Ureter (tissue), 1 donor: ENCODE data around the gene LAD1. TPM values are rescaled to one million over a fixed set of nuclear protein-coding genes. Genes with fewer than 3 reads are reported as not detected.

Experiments used
- DNase-seq: peaks from one replicate; pipeline ENCODE4 v3.0.0-alpha.2; 2020; ENCODE audit warnings: low spot score
- total RNA-seq: library from RNA; stranded (reverse); gene quantifications from one replicate; pipeline ENCODE4 v1.2.4, GENCODE V29; 2023
- donor health status: DM: yes; HTN: yes; CAD: no.

The LAD1 gene
- total RNA-seq, 1 donor from 2014 or later: 186 TPM

DNA sequence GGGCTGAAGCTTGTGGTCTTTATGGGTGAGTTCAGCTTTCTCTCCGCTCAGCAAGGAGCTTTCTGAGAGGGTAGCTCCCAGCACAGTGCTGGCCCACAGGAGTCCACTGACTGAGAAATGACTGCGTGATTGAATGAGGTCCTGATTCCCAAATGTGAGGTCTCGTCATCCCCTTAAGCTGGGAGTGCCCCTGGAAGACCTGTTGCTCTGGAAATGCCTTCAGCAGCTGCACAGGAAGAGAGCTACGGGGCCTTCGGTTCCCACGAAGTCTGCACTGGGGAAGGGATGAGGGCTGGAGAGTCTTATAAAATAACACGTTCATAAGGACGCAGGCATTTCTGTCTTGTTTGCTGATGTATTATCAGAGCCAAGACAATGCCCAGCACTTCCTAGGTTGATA, 35.7 kb downstream of the LAD1 start:
- no peak for DNase-seq

GRCh38 chr1:201362906-201363305, 36.2 kb downstream of the LAD1 start:
- DNase-seq: no peak

- no peak for DNase-seq
These were observed 37.2 kb downstream of the LAD1 start for GRCh38 chr1:201361652-201362504.

DNA sequence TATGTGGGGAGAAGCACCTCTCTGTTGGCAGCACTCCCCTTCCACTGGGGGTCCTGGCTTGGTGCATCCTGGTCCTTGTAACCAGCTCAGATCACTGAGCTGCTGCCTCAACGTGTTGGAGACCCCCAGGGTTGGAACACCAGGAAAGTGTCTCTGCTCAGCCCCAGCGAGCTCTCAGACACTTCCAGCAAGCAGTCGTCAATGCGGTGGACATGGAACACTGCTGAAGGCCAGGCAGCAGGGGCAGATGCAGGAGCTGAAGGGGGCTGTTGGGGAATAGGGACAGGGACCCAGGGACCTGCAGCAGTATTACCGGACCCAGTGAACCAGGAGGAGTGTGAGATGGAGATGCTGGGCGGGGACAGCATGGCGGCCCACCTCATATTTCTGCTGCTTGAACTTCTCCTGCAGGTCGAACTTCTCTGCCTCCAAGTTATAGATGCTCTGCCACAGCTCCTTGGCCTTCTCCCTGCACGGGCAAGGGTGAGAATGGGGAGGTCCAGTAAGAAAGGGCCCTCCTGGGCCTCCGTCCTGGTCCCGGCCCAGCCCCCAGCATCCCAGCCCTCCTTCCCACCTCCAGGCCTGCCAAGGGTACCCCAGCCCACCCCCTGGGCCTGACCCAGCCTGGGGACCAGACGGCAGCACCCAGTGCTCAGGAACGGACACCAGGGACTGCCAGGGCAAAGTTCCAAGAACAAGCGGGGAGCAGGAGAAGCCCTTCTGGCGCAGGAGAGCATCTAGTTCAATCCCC, 38.0 kb downstream of the LAD1 start:
- no peak for DNase-seq

DNA sequence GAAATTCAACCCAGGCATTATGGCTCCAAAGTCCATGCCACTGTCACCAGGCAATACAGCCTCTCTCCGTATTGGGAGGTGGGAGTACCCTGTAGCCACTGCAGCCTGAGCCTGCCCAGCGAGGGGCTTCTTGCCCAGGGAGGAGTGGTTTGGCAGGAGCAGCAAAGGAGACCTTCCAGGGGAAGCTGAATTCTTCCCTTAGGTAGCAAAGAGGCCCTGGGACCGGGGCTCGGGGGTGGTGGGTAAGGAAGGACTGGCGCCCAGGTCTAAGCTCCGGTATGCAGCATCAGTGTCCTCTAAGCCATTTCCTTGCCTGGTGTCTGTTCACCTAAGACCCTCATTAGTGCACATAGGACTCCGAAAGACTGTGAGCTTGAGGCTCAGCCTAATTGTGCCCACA, 38.6 kb downstream of the LAD1 start:
- DNase-seq: no peak

- no peak for DNase-seq
These were observed 39.3 kb downstream of the LAD1 start for GRCh38 chr1:201359873-201360210.

DNA sequence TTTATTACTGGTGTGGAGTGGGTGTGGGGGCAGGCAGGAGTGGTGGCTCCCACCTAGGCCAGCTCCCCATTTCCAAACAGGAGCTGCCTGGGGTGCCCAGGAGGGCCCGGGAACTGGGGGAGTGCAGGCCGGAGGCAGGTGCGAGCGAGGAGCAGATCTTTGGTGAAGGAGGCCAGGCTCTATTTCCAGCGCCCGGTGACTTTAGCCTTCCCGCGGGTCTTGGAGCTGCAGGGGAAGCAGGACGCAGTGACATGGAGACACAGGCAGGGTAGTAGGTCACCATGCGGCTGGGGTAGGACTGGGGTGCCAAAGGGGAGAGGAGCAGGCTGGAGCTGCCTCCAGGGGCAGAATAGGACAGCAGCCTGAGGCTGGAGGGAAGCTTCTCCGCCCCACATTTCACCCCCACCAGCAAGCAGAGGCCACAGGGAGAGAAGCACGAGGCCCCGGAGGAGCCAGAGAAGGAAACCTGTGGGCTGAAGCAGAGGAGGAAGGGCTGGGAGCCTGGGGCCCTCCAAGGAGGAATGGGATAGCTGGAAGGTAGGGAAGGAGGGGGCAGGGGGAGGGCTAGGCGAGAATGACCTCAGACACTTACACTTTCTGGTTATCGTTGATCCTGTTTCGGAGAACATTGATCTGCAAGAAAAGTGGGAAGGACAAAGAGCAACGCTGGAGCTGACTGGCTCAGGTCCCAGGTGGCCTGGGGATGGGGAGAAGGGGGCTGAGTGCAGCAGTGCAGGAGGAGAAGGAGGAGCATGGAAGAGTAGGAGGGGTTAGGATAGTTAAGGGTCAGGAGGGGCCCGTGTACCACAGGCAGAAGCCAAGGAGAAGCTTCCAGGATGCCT, 39.9 kb downstream of the LAD1 start:
- no peak for DNase-seq

GRCh38 chr1:201358596-201358995, 40.5 kb downstream of the LAD1 start:
- no peak for DNase-seq

GRCh38 chr1:201357636-201358348, 41.3 kb downstream of the LAD1 start:
- DNase-seq: no peak

GRCh38 chr1:201357211-201357610, 41.9 kb downstream of the LAD1 start:
- DNase-seq: no peak

DNA sequence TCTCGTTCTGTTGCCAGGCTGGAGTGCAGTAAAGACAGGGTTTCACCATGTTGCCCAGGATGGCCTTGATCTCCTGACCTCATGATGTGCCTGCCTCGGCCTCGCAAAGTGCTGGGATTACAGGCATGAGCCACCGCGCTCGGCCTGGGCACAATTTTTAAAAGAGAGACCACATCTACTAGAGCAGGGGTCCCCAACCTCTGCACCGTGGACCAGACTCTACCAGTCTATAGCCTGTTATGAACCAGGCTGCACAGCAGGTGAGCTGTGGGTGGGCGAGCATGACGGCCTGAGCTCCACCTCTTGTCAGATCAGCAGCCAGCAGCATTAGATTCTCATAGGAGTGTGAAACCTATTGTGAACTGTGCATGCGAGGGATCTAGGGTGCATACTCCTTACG, 42.4 kb downstream of the LAD1 start:
- no peak for DNase-seq

DNA sequence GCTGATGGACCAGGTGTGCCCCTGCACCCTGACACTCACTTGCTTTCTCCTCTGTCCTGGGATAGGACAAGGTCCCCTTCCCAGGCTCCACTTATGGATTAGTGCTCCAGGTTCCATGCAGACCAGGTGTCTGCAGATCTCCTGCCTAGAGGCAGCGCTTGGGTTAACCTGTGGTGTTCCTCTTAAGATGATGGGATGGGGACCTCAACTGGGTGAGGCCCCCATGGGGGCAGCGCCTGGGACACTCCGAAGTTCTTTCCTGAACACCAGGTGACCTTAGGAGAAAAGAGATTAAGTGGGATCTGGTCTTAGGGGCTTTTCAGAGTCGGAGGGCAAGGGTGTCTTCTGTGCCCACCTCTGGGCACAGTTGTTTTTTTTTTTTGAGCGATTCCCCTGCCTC, 42.9 kb downstream of the LAD1 start:
- DNase-seq: no peak

GRCh38 chr1:201355471-201355870, 43.7 kb downstream of the LAD1 start:
- DNase-seq: no peak

GRCh38 chr1:201354901-201355295, 44.2 kb downstream of the LAD1 start:
- no peak for DNase-seq

GRCh38 chr1:201354151-201354900, 44.8 kb downstream of the LAD1 start:
- DNase-seq: no peak

DNA sequence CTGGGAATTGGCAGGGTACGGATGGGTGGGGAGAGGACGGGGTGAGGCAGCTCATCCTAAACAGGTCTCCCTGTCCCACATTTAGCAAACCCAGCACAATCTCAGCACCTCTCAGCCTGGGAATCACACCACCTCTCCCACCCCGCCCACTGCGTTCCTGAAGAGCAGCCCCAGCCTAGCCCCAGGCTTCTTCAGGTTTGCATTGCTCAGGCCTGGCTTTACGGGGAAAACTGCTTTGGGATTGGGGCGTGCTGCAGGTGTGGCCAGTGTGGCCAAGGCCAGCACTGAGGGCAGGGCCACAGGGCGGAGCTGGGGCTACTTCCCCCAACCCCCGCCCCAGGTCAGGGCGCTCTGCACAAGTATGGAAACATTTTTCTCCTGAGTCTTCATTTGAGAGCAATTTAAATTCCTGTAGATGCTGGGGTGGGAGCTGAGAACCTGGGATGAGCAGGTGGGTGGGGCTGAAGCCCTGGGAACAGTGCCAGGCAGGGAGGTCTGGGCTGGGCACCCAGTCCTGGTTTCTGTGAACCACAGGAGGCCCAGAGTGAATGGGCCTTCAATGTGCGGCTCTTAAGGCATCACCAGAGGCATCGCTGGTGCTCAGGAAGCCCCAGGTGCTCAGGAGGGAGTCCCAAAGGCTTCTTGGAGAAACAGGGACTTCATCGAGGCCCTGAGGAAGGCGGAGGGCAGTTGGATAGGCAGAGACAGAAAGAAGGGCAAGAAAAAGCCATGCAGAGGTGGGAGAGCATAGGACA, 45.8 kb downstream of the LAD1 start:
- no peak for DNase-seq

GRCh38 chr1:201351617-201352016, 47.5 kb downstream of the LAD1 start:
- DNase-seq: no peak

DNA sequence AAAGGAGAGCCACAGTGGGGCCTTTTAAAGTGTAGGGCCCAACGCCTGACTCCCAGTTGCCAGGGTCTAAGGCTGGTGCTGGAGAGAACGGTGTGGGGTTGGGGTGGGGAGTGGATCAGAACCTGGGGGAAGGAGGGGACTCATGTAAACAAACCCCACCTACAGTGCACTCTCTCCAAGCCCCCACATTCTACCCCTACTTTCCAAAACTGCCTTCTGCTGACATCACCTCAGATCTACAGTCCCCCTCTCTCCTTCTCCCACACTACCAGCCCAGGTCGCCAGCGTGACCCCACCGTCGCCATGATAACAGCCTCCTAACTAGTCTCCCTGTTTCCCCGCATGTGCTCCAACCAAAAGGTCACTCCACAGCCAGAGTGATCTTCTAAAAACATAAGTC, 48.2 kb downstream of the LAD1 start:
- no peak for DNase-seq

GRCh38 chr1:201350361-201350725, 48.8 kb downstream of the LAD1 start:
- DNase-seq: no peak

DNA sequence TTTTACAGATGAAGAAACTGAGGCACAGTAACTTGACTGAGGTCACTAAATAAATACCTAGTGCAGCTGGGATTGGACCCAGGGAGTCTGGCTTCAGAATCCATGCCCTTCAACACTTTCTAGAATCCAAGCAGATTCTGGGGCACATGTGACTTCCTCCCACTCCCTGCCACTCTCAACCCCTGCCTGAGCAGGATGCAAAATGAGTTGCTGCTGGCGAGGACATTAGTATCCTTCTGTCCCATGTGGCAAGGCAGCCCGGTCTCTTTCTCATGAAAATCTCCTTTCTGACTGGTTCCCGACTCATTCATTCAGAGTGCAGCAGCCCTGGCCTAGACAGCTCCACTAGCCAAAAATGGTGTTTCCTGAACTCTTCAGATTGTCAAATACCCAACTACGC, 50.0 kb downstream of the LAD1 start:
- no peak for DNase-seq
